HUDEP-2 (cell line): ENCODE data around the gene SMARCE1.

ENCODE experiments used
- DNase-seq, 76 experiments: peaks; one replicate each; lab custom pipeline; 2025; ENCODE audit not compliant: unreplicated experiment in 76 of 76; lab: John Stamatoyannopoulos, UW

The SMARCE1 gene

DNA sequence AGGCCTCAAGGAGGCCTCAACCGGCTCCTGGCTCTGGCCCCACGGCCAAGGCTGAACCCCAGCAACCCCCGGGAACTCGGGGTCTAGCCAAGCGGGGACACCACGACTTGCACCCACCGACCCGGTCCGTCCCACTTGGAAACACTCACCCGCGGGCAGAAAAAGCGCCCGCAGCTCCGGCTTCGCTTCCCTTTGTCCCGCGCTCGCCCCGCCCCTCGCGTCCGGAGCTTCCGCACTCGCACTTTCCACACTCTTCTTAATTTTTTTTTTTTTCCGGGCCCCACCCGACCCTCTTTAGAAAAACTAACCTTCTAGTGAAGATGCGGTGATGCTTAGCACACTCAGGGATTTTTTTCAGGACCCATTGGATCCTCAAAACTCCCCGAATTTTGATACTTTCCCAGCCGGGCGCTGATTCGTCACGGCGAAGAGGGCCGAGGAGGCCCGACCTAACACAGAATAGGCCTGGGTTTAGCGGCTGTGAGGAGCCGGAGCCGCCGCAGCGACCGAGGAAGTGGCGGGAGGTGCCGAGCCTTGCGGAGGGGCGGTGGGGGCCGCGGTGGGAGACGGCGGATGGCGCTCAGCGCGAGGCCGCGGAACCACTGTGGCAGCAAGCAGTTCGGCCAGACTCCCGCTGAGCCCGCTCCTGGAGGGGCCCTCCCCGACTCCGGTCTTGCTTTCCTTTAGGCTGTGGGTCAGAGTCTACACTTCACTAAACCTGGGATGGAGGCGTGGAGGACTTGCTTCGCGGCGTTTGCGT is at the start of gene SMARCE1:
Gene SMARCE1 (minus strand): TSS at position 195 of the 760 bp plus-strand sequence. CDS start 2,016 bp downstream, outside the sequence.
- DNase-seq, result peak in 66 of 76 experiments; percentile 18 to 94 (median 60)

DNA sequence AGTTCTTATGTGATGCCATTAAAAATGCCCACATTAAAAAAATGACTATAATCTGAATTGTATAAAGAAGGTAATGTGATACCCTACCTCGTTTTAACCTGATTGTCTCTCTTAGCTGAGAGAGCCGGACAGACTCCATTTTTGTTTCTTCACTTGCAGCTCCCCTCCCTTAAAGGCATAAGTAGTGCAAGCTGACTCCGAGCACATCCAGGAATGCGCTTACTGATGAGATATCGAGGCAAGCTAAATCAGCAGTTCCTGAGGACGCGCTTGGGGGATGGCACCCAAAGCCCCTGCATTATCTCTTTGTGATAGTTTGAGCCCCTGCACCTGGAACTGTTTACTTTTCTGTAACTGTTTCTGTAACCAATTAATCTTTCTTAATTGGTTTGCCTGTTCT is 49.7 kb upstream of the SMARCE1 start:
- no peak for DNase-seq

DNA sequence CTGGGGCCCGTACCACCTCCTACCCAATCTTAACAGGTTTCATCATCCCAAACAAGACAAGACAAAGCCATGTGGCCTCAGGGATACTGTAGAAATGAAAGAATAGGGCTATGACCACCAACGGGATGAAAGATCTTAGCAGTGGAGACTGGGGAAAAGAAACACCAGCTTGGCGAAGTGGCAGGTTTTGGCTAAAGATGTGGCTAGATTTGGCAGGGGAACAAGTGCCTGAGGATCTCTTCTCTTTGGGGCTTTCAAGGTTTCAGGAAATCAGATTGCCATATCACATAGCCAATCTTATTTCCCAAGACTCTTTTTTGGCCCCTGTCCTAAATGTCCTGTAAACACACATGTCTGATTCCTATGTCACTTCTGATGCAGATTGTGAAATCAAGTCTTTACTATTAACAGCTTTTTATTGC is 49.0 kb upstream of the SMARCE1 start:
- no peak for DNase-seq

DNA sequence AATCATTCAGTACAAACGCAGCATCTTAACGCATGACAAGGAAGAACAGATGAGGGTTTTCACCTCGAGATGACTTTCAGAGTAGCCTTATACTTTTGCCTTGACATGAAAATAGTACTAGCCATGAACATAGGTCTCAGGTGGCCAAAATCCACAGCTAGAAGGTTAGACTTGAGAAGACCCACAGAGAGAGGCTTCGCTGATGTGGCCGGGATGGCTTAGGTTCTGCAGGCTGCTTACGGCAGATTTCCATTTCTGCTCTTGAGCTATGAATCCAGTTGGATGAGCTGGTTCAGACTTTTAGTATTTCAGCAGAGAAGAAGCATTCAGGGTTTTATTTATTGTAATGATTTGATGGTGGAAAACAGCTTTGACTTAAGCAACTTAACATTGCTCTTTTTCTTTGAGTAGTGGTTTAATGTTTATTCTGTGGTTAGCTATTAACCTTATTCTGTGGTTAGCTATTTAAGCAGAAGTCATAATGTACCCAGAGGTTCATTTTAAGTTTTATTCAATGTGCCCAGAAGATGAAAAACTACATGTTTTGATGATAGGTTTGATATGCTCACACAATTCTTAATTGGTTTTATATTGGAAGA is 48.4 kb upstream of the SMARCE1 start:
- no peak for DNase-seq

DNA sequence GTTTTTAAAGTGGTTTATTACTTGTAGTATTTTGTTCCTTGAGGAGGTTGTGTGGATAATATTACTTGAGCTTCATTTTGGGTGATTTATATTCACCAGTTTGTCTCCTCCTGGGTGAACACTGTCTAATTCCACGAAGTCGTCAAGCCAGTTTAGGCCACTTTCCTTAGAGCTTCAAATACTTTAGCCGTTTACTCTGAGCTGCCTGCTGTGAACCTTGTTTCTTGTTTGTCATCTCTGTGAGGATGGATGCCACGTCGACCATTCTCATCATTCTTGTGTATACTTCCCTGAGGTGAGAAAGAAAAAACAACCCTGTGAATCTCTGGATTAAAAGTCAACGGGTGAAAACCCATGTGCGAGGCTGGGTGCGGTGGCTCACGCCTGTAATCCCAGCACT is 47.0 kb upstream of the SMARCE1 start:
- DNase-seq, result no peak

DNA sequence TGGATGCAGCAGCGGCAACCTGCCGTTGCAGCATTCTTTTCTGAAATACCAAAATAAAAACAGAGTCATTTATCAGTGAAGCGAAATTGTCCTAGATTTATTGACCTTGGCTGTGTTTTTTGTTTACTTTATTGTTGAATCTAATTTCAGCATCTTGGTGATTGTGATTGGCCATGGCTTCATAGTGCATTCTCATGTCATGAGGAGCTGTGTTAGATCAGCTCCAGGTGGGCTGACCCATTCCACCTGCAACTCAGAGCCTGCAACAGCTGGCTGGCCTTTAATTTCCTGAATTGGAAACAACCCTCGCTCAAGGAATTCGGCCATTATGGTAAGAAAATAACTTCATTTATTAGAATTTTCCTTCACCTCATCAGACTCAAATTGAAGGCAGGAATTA is 39.5 kb upstream of the SMARCE1 start:
- no peak for DNase-seq

DNA sequence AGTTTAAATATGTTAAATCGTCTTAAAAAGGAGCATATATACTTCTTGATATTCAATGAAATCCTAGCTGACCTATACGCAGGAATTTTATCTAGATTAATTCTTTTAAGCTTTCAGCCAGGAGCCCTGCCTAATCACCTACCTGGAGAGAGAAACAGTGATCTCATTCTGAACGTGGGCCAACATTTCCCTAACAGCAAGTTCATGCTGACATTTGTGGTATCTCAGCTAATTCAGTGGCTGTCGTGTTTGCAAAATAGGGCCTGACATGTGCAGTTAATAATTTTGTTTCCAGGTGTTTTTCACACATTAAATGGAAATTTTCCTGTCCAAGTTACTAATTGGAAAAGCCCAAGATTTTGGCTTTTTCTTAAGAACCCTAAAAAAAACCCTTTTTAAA is 38.6 kb upstream of the SMARCE1 start:
- no peak for DNase-seq

DNA sequence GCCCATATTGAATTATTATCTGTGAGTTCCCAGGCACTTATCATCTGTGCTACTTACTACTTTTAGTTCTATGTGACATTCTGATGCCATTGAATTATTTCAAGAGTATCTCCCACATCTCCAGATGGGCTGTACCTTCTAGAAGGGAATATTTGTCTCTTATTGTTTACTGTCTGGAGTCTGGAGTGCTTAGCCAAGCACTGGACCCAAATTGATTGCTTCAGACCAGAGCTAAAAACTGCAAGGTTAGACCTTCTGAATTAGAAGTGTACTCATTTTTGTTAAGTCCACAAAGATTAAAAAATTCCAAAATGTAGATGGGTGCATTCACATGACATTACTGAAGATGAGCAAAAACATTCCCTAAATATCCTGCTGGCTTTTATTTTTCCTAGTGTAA is 33.4 kb upstream of the SMARCE1 start:
- no peak for DNase-seq

DNA sequence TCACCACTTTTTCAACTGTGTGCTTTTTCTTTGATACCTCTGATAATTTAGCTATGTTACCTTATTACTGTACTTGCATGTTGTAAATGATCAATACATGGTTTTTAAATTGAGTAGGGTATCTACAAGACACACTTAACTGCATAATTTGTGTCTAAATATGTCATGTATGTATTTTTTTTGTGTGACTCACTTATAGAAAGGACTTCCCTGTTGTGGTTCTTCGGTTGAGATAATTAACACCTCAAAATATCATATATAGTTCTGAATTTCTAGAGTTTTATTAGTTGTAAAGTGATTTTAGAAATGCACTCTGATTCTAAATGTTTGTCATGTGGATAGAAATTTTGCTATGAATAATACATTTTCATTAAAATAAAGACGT is 31.9 kb upstream of the SMARCE1 start:
- no peak for DNase-seq

DNA sequence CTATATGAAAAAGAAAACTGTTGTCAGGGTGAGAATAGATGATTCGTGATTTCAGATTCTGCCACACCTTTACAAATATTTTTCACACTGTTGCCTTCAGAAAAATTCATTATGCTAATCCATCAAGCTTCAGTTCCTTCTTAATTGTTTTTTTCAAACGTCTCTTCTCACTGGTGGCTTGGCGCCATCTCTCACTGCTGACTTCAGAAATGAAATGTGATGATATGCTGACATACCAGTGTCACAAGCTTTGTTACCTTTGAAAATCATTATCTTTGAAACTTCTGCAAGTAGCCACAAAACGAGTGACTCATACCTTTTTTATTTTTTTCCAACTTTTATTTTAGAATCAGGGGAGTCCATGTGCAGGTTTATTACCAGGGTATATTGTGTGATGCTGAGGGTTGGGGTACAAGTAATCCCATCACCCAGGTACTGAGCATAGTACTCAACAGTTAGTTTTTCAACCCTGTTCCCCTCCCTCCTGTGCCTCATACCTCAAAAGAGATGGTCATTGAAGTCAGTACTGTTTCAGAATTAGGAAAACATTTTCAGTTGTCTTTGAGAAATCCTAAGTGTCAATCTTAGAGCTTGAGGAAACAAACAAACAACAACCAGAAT is 31.4 kb upstream of the SMARCE1 start:
- DNase-seq, result no peak

DNA sequence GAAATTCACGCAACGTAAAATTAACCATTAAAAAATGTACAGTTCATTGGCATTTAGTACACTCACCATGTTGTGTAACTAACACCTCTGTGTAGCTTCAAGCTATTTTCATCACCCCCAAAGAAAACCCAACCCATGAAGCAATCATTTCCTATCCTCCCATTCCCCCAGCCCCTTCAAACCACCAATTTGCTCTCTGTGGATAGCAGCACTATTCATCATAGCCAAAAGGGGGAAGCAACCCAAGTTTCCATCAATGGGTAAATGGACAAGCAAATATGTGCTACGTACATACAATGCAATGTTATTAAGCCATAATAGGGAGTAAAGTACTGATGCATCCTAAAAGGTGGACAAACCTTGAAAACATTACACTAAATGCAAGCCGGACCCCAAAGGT is 28.3 kb upstream of the SMARCE1 start:
- DNase-seq, result no peak

DNA sequence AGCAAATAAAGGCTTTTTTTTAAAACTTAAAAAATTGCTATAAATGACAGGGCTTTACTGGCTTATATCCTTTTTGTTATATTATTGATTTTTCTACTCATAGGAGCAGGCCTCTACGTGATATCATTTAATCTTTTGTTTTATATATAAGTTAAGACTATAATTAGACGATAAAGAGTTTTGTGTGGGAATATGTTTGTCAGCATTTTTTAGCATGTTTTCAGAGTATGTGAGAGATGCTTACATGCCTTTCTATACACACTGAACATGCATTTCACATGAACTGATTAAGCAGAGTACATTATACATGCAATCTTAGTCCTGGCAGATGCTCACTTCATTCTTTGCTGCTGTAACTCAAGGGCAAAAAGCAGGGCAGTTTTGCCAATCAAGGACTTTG is 25.0 kb upstream of the SMARCE1 start:
- DNase-seq, result no peak

DNA sequence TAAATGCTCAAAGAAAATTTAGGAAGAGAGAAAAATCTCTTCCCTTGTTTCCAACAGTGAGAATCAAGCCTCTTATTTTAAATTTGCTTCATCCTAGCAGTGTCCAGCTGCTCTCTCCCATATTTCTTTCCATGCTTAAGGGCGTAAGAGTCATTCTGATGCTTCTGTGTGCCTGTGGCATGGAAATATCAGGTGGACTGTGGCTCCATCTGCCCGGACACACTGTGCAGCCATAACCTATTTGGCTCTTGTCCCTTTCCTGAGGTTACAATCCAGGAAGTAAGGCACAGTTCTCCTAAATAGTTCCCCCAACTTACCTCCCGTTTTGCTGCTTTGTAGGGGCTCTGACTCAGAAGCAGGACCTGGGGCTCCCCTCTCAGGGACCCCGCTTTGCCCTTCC is 23.7 kb upstream of the SMARCE1 start:
- DNase-seq, result no peak

DNA sequence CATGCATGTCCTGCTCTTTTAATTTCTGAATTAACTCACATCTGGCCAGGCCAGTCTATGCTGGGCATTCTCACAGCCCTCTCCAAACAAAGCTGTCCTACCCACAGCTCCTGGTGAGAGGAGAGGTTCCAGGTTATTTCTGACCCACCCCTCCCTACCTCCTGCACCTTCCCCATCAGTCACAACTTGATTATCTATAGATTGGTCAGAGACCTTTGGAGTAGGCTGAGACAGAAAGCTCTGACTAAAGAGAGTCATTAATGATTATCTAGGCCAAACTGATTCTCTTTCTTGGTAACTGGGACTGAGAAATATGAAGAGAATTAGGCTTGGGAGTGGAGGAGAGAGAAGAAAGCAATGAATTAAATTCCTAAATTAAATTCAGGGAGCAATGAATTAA is 18.7 kb upstream of the SMARCE1 start:
- no peak for DNase-seq

DNA sequence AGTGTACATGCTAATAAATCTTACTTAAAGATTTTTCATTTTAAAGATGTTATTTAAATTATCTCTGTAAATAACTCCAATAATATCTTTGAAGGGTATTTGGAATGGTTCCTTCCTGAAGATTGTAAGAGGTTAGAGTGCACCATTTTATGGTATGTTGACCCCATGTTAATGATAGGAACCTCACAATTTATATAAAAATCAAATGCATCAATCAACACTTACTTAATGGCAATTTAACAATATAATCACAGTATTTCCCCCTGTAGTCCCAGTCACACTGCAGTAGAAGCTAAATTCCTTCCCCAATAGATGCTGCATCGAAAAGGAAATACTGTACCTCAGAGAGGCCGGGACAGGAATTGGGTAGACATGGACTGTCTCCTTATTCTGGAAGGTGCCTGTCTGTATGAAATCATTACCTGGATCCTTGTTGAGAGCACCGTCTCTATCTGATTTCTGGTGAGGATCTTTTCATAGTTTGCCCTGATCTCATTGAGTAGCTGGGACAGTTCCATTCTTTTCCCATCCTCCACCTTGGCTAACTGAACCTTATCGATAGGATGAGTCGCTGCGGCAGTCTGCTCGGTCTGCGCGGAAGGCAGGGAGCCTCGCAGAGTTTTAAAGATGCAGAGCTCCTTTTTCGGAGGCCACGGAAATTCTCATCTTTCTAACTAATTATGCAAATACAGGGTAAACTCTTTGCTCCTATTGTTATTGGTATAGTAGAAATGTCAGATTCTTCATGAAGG is 17.1 kb upstream of the SMARCE1 start, which contains the start of gene KRT222:
Gene KRT222 (minus strand): TSS at position 596 of the 752 bp plus-strand sequence. CDS start 78 bp downstream, at position 518.
- DNase-seq, result no peak

DNA sequence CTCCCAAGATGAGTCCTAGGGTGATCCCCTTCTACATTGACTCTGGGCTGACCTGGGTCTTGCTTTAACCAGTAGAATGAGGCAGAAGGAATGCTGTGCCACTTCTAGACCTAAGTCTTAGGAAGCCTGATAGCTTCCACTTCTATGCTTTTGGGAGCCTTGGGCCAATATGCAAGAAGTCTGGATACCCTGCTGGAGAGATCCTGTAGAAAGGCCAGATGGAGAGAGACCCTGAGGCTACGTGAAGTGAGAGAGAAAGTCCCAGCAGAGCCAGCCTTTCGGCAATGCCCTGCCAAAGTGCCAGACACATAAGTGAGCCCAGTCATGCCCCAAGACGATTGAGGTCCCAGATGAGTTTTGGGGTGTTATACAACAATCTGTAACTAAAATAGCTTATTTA is 15.6 kb upstream of the SMARCE1 start:
- DNase-seq, result no peak

DNA sequence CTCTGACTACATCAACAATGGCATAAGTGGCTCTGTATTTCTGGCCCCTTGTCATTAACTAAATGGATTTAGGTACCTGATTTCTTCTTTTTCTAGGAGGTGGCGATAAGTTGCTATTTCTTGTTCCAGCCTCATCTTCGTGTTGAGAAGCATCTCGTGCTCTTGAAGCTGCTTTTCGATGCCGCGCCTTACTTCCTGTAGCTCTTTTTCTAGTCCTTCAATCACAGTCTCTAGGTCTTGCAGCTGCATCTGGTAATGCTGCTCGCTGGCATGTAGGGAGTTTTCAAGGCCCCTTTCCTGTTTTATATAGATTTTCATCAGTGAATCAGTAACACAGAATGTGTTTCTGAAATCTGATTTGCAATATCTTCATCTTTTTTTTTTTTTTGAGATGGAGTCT is 12.3 kb upstream of the SMARCE1 start:
- DNase-seq, result no peak

DNA sequence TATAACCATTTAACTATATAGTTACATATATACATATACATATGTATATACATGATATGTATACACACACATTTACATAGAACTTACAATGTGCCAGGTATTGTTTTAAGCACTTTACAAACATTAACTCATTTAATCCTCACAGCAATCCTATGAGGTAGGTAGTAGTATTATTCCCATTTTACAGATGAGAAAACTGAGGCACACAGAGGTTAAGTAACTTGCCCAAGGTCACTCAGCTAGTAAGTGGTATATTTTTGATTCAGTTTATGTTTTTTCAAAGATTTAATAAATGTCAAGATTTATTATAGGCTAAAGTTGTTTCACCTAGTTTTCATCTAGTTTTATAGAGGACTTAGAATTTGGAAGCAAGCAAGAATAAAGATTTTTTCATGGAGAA is 10.8 kb upstream of the SMARCE1 start:
- DNase-seq, result no peak

DNA sequence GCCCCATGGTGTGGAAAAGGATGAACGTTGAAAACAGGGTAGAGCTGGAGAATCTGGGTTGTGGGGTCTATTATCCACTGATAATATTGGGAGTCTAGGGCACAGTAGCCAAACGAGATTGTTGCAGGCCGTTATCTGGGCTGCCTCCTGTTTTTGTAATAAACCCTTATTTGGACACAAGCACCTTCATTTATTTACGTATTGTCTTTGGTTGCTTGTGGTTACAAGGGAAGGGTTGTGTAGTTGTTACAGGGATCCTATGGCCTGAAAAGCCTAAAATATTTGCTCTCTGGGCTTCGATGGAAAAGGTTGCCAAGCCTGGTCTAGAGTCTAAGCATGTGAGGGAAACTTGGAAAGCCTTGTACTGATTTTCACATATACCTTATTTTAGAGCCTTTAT is 4.3 kb upstream of the SMARCE1 start:
- no peak for DNase-seq

DNA sequence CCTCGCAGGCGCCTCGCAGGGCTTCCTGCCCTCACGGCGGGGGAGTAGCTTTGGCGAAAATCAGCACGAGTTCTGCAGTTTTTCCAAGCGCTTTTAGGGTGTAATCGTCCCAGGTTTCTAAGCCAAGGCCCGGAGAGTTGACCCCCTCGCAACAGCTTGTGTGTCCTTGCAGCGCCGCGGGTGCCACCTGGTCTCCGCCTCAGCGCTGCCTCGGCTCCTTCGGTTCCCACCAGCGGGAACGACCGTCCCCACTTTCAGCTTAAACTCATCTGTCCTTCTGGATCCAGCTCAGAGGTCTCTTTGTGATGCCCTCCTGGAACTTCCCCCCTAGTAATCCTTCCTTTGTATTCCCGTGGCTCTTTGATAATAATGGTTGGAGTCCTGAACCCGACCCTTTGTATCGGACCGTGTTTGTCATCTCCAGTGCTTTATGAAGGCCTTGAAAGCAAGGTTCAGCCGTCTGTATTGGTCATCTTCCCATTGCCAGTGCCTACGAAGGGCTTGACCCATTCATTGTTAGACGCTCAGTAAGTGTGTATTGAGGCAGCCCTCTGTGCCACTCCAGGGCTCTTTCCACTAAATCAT is 858 bp upstream of the SMARCE1 start:
- DNase-seq, result peak in 10 of 76 experiments; percentile 34 to 87 (median 47)
